T-cell (primary cell): ENCODE data around the gene RGS14. TPM values are rescaled to one million over a fixed set of nuclear protein-coding genes. Genes with fewer than 3 reads are reported as not detected.

Experiments used
- ATAC-seq, 4 experiments: fragments of 200-7000 bp in 3 of 4; fragments of 150-1000 bp in 1 of 4; cut with Tn5 transposase; replicated peaks in 1 of 4; 1 replicate in 3 of 4; 2 replicates in 1 of 4; pipeline ENCODE4 v1.10.0; 2021; ENCODE audit warnings: moderate library complexity in 3 of 4, mild to moderate bottlenecking in 2 of 4, moderate number of reproducible peaks in 1 of 4
- CTCF ChIA-PET, 2 donors: fragments of 300-600 bp; sonication (Branson Sonifier 250); formaldehyde crosslinking; loops; one replicate each; lab custom pipeline; 2022; ENCODE audit warnings: antibody characterized with exemption in 2 of 2; lab: Charles Lee
- POLR2A ChIA-PET, 2 donors: fragments of 300-600 bp; sonication (Branson Sonifier 250); formaldehyde crosslinking; loops; one replicate each; lab custom pipeline; 2022; ENCODE audit warnings: antibody characterized with exemption in 2 of 2; lab: Charles Lee
- DNase-seq, 35 experiments: peaks; one replicate each; pipeline versions ENCODE4 v3.0.0 to v3.0.0-alpha.2; 2013 to 2023
- H3K27ac ChIP-seq: one replicate; pipeline ENCODE4 v1.5.1; 2013; ENCODE audit warnings: low read length
- H3K27me3 ChIP-seq, 2 experiments: replicated peaks in 1 of 2; 1 replicate in 1 of 2; 2 replicates in 1 of 2; pipeline versions ENCODE4 v1.6.1 to v1.7.0; 2013; ENCODE audit warnings: low read length in 1 of 2, mixed read lengths in 1 of 2; ENCODE audit not compliant: control insufficient read depth in 2 of 2, insufficient read depth in 2 of 2; ENCODE audit errors: extremely low read depth in 1 of 2
- H3K36me3 ChIP-seq, 2 donors: 1 replicate in 1 of 2; 2 replicates in 1 of 2; pipeline versions ENCODE4 v1.6.1 to v1.7.0; 2013; ENCODE audit warnings: low read length in 1 of 2; ENCODE audit not compliant: control insufficient read depth in 2 of 2, insufficient read depth in 1 of 2; ENCODE audit errors: extremely low read depth in 1 of 2
- H3K4me1 ChIP-seq, 2 experiments: 1 replicate in 1 of 2; 2 replicates in 1 of 2; pipeline versions ENCODE4 v1.6.1 to v1.7.0; 2013; ENCODE audit warnings: low read length in 2 of 2, mixed read lengths in 1 of 2; ENCODE audit not compliant: insufficient read depth in 2 of 2, control insufficient read depth in 1 of 2; ENCODE audit errors: extremely low read depth in 1 of 2
- H3K4me3 ChIP-seq, 2 donors: 1 replicate in 1 of 2; 2 replicates in 1 of 2; pipeline versions ENCODE4 v1.5.1 to v1.7.0; 2013; ENCODE audit warnings: mild to moderate bottlenecking in 2 of 2, low read length in 1 of 2, moderate library complexity in 1 of 2; ENCODE audit not compliant: control insufficient read depth in 1 of 2; ENCODE audit errors: extremely low read depth in 1 of 2
- H3K9me3 ChIP-seq: 2 replicates; pipeline ENCODE4 v1.7.0; 2013
- H3K27ac Mint-ChIP-seq, 2 donors: one replicate each; pipeline ENCODE4 v1.8.0; 2020 to 2021; ENCODE audit warnings: mild to moderate bottlenecking in 2 of 2, mixed read lengths in 2 of 2
- H3K27me3 Mint-ChIP-seq, 2 donors: one replicate each; pipeline ENCODE4 v1.8.0; 2021 to 2022; ENCODE audit warnings: mixed read lengths in 2 of 2
- H3K36me3 Mint-ChIP-seq: one replicate; pipeline ENCODE4 v1.8.0; 2021; ENCODE audit warnings: mixed read lengths
- H3K4me1 Mint-ChIP-seq, 3 donors: one replicate each; pipeline ENCODE4 v1.8.0; 2020 to 2022; ENCODE audit warnings: mixed read lengths in 3 of 3, mild to moderate bottlenecking in 1 of 3
- H3K4me3 Mint-ChIP-seq, 3 donors: one replicate each; pipeline ENCODE4 v1.8.0; 2020 to 2022; ENCODE audit warnings: mild to moderate bottlenecking in 3 of 3, mixed read lengths in 3 of 3, moderate library complexity in 3 of 3
- H3K9me3 Mint-ChIP-seq, 3 donors: one replicate each; pipeline ENCODE4 v1.8.0; 2020 to 2022; ENCODE audit warnings: mixed read lengths in 3 of 3
- WGBS: methylation state at CpG from one replicate; pipeline ENCODE4 v1.1.5; 2013; ENCODE audit warnings: missing lambda C conversion rate; ENCODE audit not compliant: insufficient coverage; 5-methylcytosine and 5-hydroxymethylcytosine counted together
- total RNA-seq, 35 experiments: library from RNA in 6 of 35; stranded (reverse) in 6 of 35; fragments of 120-200 nt in 1 of 35; gene quantifications; one replicate each; pipeline versions ENCODE4 v1.2.1 to v1.2.4 and lab custom pipeline; 2013 to 2026

The RGS14 gene
- total RNA-seq, 5 donors from 2014 or later (not counting 1 experiment from before 2014, with no cell fraction given): 85.7 to 209 (median 195) TPM

- WGBS: no CpG with 5 or more reads among the region's 7 CpGs
- Histone ChIP-seq H3K27ac (no peak overlapping the region), H3K36me3 (peaks cover 0 to 8% of the 10 kb centered on the region in 2 donors), H3K27me3 (no peaks in the 10 kb centered on the region), H3K4me1 (peaks cover 0 to 13% of the 10 kb centered on the region in 2 experiments), H3K4me3 (no peak overlapping the region), H3K9me3 (no peaks in the 10 kb centered on the region)
- H3K27ac Mint-ChIP-seq: no peak overlapping the region
- ATAC-seq (no peak), DNase-seq (no peak)
- ChIA-PET CTCF (interaction anchor here (0.7 to 1.7 kb wide), 3 partner anchors 11 to 150 kb away, joined by 3 to 6 read pairs (median 3); no protein-coding TSS in a partner anchor), POLR2A (interaction anchor here in 1 of 2 donors (0.6 kb wide), 1 partner anchor 17 kb away, joined by 3 read pairs; no protein-coding TSS in a partner anchor)
- no peak overlapping the region for H3K4me3 Mint-ChIP-seq
- H3K9me3 Mint-ChIP-seq: no peaks in the 10 kb centered on the region
- H3K4me1 Mint-ChIP-seq: peaks cover 5 to 20% (median 18%) of the 10 kb centered on the region in 3 donors
- peaks cover 21% of the 10 kb centered on the region for H3K36me3 Mint-ChIP-seq
- no peaks in the 10 kb centered on the region for H3K27me3 Mint-ChIP-seq
Observed at GRCh38 chr5:177320879-177321278, 36.8 kb upstream of the RGS14 start.

- ATAC-seq (no peak), DNase-seq (no peak)
- peaks cover 0 to 18% (median 3%) of the 10 kb centered on the region in 3 donors for H3K4me1 Mint-ChIP-seq
- CTCF ChIA-PET: no interaction called here
- H3K9me3 ChIP-seq: no peaks in the 10 kb centered on the region
- no peaks in the 10 kb centered on the region for H3K27me3 ChIP-seq
- no peaks in the 10 kb centered on the region for H3K9me3 Mint-ChIP-seq
- no peak overlapping the region for H3K27ac Mint-ChIP-seq
- peaks cover 5 to 17% of the 10 kb centered on the region in 2 donors for H3K36me3 ChIP-seq
- no peak overlapping the region for H3K4me3 ChIP-seq
- H3K36me3 Mint-ChIP-seq: peaks cover 30% of the 10 kb centered on the region
- 100% methylated on average over 1 of the region's 1 CpG for whole genome bisulfite sequencing
- POLR2A ChIA-PET: no interaction called here
- no peaks in the 10 kb centered on the region for H3K27me3 Mint-ChIP-seq
- H3K4me3 Mint-ChIP-seq: no peak overlapping the region
- peaks cover 0 to 20% of the 10 kb centered on the region in 2 experiments for H3K4me1 ChIP-seq
- no peak overlapping the region for H3K27ac ChIP-seq
Observed at GRCh38 chr5:177325868-177326381, 31.8 kb upstream of the RGS14 start.

- Histone ChIP-seq H3K4me3 (no peak overlapping the region), H3K4me1 (peaks cover 0 to 31% of the 10 kb centered on the region in 2 experiments), H3K27ac (peak overlapping the region; percentile 47), H3K9me3 (no peaks in the 10 kb centered on the region), H3K27me3 (no peaks in the 10 kb centered on the region), H3K36me3 (peaks cover 15 to 30% of the 10 kb centered on the region in 2 donors)
- Mint-ChIP-seq H3K27ac (peak overlapping the region; percentile 29 to 82), H3K27me3 (no peaks in the 10 kb centered on the region), H3K36me3 (peaks cover 25% of the 10 kb centered on the region), H3K9me3 (no peaks in the 10 kb centered on the region), H3K4me1 (peaks cover 0 to 16% (median 6%) of the 10 kb centered on the region in 3 donors), H3K4me3 (peak overlapping the region; percentile 29 to 43 (median 31))
- peak in 1 of 35 experiments; percentile 40 for DNase-seq
- ChIA-PET POLR2A (interaction anchor here (0.6 to 1.1 kb wide), 3 partner anchors 24 to 918 kb away, joined by 3 to 4 read pairs (median 3); partner anchors contain the start of gene LMAN2 (in 1 of the 2)), CTCF (interaction anchor here (0.5 to 0.8 kb wide), 5 partner anchors 45 to 791 kb away, joined by 3 to 9 read pairs (median 4); partner anchors contain the start of gene RNF44 (in 1 of the 2))
- WGBS: 83% methylated on average over 20 of the region's 28 CpGs
- ATAC-seq: peak; percentile 57 to 71 (median 70)
Observed at GRCh38 chr5:177327539-177328522, 29.9 kb upstream of the RGS14 start.

- Mint-ChIP-seq H3K4me3 (no peak overlapping the region), H3K27me3 (no peaks in the 10 kb centered on the region), H3K4me1 (peaks cover 0 to 17% (median 6%) of the 10 kb centered on the region in 3 donors), H3K27ac (no peak overlapping the region), H3K9me3 (no peaks in the 10 kb centered on the region), H3K36me3 (peaks cover 26% of the 10 kb centered on the region)
- CTCF ChIA-PET: interaction anchor here in 1 of 2 donors (0.6 kb wide), 1 partner anchor 66 kb away, joined by 9 read pairs; no protein-coding TSS in a partner anchor
- H3K9me3 ChIP-seq: no peaks in the 10 kb centered on the region
- no peak overlapping the region for H3K4me3 ChIP-seq
- WGBS: 89% methylated on average over 11 of the region's 19 CpGs
- peaks cover 0 to 31% of the 10 kb centered on the region in 2 experiments for H3K4me1 ChIP-seq
- DNase-seq (no peak), ATAC-seq (no peak)
- H3K27ac ChIP-seq: peak overlapping the region; percentile 47
- POLR2A ChIA-PET: interaction anchor here (0.7 to 1.1 kb wide), 2 partner anchors 23 to 918 kb away, joined by 3 to 4 read pairs; partner anchors contain the start of gene LMAN2 (in 1 of the 2)
- H3K27me3 ChIP-seq: no peaks in the 10 kb centered on the region
- H3K36me3 ChIP-seq: peaks cover 18 to 38% of the 10 kb centered on the region in 2 donors
Observed at GRCh38 chr5:177328545-177329231, 29.0 kb upstream of the RGS14 start.

- Mint-ChIP-seq H3K27ac (no peak overlapping the region), H3K36me3 (peaks cover 33% of the 10 kb centered on the region)
Observed at GRCh38 chr5:177329883-177330282, 27.8 kb upstream of the RGS14 start.

More at GRCh38 chr5:177329883-177330282, 27.8 kb upstream of the RGS14 start:
- peaks cover 0 to 18% (median 5%) of the 10 kb centered on the region in 3 donors for H3K4me1 Mint-ChIP-seq
- CTCF ChIA-PET: interaction anchor here in 1 of 2 donors (0.6 kb wide), 1 partner anchor 12 kb away, joined by 4 read pairs; no protein-coding TSS in a partner anchor
- POLR2A ChIA-PET: no interaction called here
- H3K9me3 ChIP-seq: no peaks in the 10 kb centered on the region
- H3K4me1 ChIP-seq: peaks cover 0 to 31% of the 10 kb centered on the region in 2 experiments
- H3K9me3 Mint-ChIP-seq: no peaks in the 10 kb centered on the region
- ATAC-seq (no peak), DNase-seq (no peak)
- H3K4me3 ChIP-seq: no peak overlapping the region
- no peaks in the 10 kb centered on the region for H3K27me3 Mint-ChIP-seq
- H3K27ac ChIP-seq: no peak overlapping the region
- 76% methylated on average over 6 of the region's 6 CpGs for WGBS
- no peak overlapping the region for H3K4me3 Mint-ChIP-seq
- H3K27me3 ChIP-seq: no peaks in the 10 kb centered on the region
- peaks cover 18 to 49% of the 10 kb centered on the region in 2 donors for H3K36me3 ChIP-seq
